NCI-H460 (cell line): ENCODE results near the gene RPS13. TPM values are rescaled to one million over a fixed set of nuclear protein-coding genes. Genes with fewer than 3 reads are reported as not detected.
"Not testable (repeated sequence)": the region's sequence is repeated elsewhere in the genome, so short reads cannot be mapped to it uniquely, and the experiment has no call there.

ENCODE experiments used
- DNase-seq: peaks from one replicate; pipeline ENCODE4 v3.0.0-alpha.2; 2016; ENCODE audit warnings: low read depth; ENCODE audit errors: extremely low read depth
- small RNA-seq, 2 experiments: library from RNA; depleted of rRNA; stranded (forward); fragments of <200 nt; gene quantifications; one replicate each; pipeline ENCODE3, GENCODE V24; 2014
- total RNA-seq: library from RNA; depleted of rRNA; stranded (reverse); fragments of >200 nt; shearing (Covaris generic); gene quantifications from 2 replicates; pipeline ENCODE4 v1.2.3, GENCODE V29; 2014; rRNA removed

Gene RPS13
- total RNA-seq, 1 experiment from 2014 or later, result 2,341 TPM

DNA sequence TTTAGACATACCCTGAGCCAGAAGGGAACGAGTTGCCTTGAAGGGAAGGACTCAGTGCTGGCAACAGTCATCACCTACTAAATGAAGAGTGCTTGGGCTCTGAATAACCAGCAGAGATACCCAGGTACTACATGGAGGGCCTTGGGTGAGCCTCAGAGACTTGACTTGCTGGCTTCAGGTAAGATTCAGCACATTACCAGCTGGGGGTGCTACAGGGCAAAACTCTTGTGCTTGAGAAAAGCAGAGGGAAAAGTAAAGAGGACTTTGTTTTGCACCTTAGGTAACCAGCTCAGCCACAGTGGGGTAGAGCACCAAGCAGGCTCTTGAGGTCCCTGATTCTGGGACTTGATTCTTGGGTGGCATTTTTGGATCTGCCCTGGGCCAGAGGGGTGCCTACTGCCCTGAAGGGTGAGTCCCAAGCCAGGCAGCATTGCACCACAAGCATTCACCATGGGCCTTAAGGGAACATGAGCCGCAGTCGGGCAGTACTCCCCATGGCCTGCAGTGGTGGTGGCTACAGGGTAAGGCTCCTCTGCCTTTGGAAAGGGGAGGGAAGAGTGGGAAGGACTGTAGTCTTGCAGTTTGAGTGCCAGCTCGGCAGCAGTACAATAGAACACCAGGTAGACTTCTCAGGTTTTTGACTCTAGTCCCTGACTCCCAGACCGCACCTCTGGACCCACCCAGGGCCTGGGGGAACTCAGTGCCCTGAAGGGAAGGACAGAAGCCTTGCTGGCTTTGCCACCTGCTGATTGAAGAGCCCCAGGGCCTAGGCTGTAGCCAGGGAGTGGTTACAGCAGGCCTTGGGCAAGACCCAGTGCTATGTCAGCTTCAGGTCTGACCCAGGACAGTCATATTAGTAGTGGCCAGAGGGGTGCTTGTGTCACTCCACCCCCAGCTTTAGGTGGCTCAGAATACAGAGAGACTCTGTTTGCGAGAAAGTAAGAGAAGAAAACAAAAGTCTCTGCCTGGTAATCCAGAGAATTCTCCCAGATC lies 40.5 kb downstream of the RPS13 start:
- DNase-seq, result no peak

DNA sequence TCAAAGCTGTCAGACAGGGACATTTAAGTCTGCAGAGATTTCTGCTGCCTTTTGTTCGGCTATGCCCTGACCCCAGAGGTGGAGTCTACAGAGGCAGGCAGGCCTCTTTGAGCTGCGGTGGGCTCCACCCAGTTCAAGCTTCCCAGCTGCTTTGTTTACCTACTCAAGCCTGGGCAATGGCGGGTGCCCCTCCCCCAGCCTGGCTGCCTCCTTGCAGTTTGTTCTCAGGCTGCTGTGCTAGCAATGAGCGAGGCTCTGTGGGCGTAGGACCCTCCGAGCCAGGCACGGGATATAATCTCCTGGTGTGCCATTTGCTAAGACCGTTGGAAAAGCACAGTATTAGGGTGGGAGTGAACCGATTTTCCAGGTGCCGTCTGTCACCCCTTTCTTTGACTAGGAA lies 43.4 kb downstream of the RPS13 start:
- not testable (repeated sequence) for DNase-seq

DNA sequence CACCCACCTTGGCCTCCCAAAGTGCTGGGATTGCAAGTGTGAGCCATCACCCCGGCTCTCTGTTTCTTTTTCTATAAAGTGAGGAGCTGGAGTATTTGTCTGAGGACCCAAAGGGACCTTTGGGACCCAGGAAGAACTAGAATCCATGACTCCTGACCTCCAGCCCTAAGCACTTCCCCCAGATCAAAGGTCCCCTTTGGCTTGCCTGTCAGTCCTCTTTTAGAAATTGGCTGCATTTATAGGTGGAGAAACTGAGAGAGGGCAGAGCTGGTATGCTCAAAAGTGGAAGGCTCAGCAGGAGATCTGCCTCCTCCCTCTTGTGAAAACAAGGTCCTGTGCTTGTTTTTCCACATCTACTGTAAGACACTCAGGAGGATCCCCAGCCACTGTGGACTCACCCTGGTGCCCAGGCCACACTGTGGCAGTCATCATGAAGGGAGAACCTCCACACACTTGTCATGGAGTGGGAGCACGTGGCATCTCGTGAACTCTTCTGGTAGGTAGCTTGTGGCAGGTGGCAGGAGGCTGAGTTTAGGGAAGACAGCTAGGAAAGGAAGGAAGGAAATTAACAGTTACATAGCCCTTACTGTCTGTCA lies 50.9 kb downstream of the RPS13 start:
- DNase-seq, result no peak

DNA sequence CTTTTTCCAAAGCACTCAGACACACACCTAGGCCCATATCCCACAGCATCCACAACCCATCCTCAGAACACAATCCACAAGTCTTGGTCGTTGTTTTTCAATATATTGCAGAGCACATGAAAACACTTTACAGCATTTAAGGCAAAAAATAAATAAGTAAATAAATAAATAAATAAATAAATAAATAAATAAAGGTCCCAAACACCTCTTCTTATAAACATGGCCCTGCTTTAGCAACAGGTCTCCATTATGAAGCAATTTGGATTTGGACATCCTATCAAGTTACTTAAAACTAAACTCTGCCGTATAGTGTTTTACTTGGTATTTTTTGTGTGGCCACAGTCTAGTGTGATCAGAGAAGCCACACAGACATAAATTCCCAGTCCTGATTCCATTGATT lies 52.5 kb downstream of the RPS13 start:
- DNase-seq, result no peak

Small RNAs within 50 kb of the gene (small RNA-seq; reads per million reads assigned to genes)
- 0 reads per million in 2 experiments for gene RNU6-593P
- 7.0 to 315 reads per million in 2 experiments for gene SNORD14A
- 0 reads per million in 2 experiments for gene SNORD14B

Other genes starting within 250 kb of the RPS13 start
- 0.17 and 0.25 TPM in 2 replicates for gene PLEKHA7, start 63.3 kb downstream of the RPS13 start, total RNA-seq
- gene PIK3C2A, start 130.3 kb upstream of the RPS13 start, total RNA-seq, result 29.3 and 37.3 TPM in 2 replicates
- gene NUCB2, start 199.1 kb upstream of the RPS13 start, total RNA-seq, result 72.7 and 74.6 TPM in 2 replicates